GM23338 (cell line): ENCODE data around the gene ZER1. TPM values are rescaled to one million over a fixed set of nuclear protein-coding genes. Genes with fewer than 3 reads are reported as not detected.

Source experiments
- ATAC-seq: fragments of 200-7000 bp; cut with Tn5 transposase; 3 replicates; pipeline ENCODE4 v1.9.1; 2020
- DNase-seq: peaks from one replicate; pipeline ENCODE4 v3.0.0-alpha.2; 2015; ENCODE audit warnings: low spot score
- H2AFZ ChIP-seq: fragments of 200-600 bp; sonication (generic); 2 replicates; pipeline ENCODE4 v1.8.0; 2016; ENCODE audit warnings: antibody characterized with exemption, mild to moderate bottlenecking, moderate library complexity
- H3F3A ChIP-seq: fragments of 200-600 bp; sonication (generic); replicated peaks from 2 replicates; pipeline ENCODE4 v1.8.0; 2017; ENCODE audit warnings: antibody characterized with exemption, mixed run types, low read depth
- H3K27ac ChIP-seq: fragments of 200-600 bp; sonication (generic); 2 replicates; pipeline ENCODE4 v1.6.1; 2016; ENCODE audit warnings: low read depth
- H3K27me3 ChIP-seq: fragments of 200-600 bp; sonication (generic); 2 replicates; pipeline ENCODE4 v1.8.0; 2016; ENCODE audit warnings: mild to moderate bottlenecking, mixed run types, moderate library complexity; ENCODE audit not compliant: insufficient read depth
- H3K36me3 ChIP-seq: fragments of 200-600 bp; sonication (generic); 2 replicates; pipeline ENCODE4 v1.8.0; 2016; ENCODE audit warnings: mild to moderate bottlenecking; ENCODE audit not compliant: insufficient read depth
- H3K4me1 ChIP-seq: fragments of 200-600 bp; sonication (generic); 2 replicates; pipeline ENCODE4 v1.8.0; 2016; ENCODE audit warnings: mild to moderate bottlenecking, moderate library complexity; ENCODE audit not compliant: insufficient read depth
- H3K4me2 ChIP-seq: fragments of 200-600 bp; sonication (generic); 2 replicates; pipeline ENCODE4 v1.7.1; 2017; ENCODE audit warnings: mixed run types
- H3K4me3 ChIP-seq: fragments of 200-600 bp; sonication (generic); 2 replicates; pipeline ENCODE4 v1.6.1; 2016; ENCODE audit warnings: mixed run types
- H3K79me2 ChIP-seq: fragments of 200-600 bp; sonication (generic); replicated peaks from 2 replicates; pipeline ENCODE4 v1.8.0; 2017; ENCODE audit warnings: mild to moderate bottlenecking; ENCODE audit not compliant: insufficient read depth
- H3K9me2 ChIP-seq: fragments of 200-600 bp; sonication (generic); 2 replicates; pipeline ENCODE4 v1.8.0; 2017; ENCODE audit not compliant: insufficient read depth
- H4K20me1 ChIP-seq: fragments of 200-600 bp; sonication (generic); replicated peaks from 2 replicates; pipeline ENCODE4 v1.8.0; 2017; ENCODE audit warnings: mild to moderate bottlenecking; ENCODE audit not compliant: insufficient read depth
- H3K27ac Mint-ChIP-seq: 2 replicates; pipeline ENCODE4 v1.8.0; 2020; ENCODE audit warnings: inconsistent platforms, mild to moderate bottlenecking, moderate library complexity, mixed read lengths
- H3K27me3 Mint-ChIP-seq: 3 replicates; pipeline ENCODE4 v1.8.0; 2022; ENCODE audit warnings: low read depth, mild to moderate bottlenecking, moderate library complexity, mixed read lengths, inconsistent platforms; ENCODE audit not compliant: insufficient read depth, poor library complexity
- H3K36me3 Mint-ChIP-seq: 3 replicates; pipeline ENCODE4 v1.8.0; 2021; ENCODE audit warnings: low read depth, mild to moderate bottlenecking, inconsistent platforms, moderate library complexity, mixed read lengths
- H3K4me1 Mint-ChIP-seq: 3 replicates; pipeline ENCODE4 v1.8.0; 2020; ENCODE audit warnings: mild to moderate bottlenecking, inconsistent platforms, mixed read lengths
- H3K4me3 Mint-ChIP-seq: 3 replicates; pipeline ENCODE4 v1.8.0; 2021; ENCODE audit warnings: moderate library complexity, mild to moderate bottlenecking, inconsistent platforms, mixed read lengths
- H3K9me3 Mint-ChIP-seq: 3 replicates; pipeline ENCODE4 v1.8.0; 2020; ENCODE audit warnings: moderate library complexity, mild to moderate bottlenecking, inconsistent platforms, mixed read lengths
- CREB1 ChIP-seq: fragments of 250-450 bp; sonication (Bioruptor Pico); IDR thresholded peaks from 2 replicates; pipeline ENCODE4 v1.5.0; 2020; ENCODE audit warnings: low read depth, mild to moderate bottlenecking, moderate library complexity
- EZH2 ChIP-seq: fragments of 200-600 bp; sonication (generic); IDR thresholded peaks from one replicate; pipeline ENCODE4 v1.8.0; 2017; ENCODE audit warnings: antibody characterized with exemption, mild to moderate bottlenecking, low read depth; ENCODE audit not compliant: unreplicated experiment
- EZH2phosphoT487 ChIP-seq: fragments of 200-600 bp; sonication (generic); IDR thresholded peaks from one replicate; pipeline ENCODE4 v1.8.1; 2018; ENCODE audit warnings: antibody characterized with exemption; ENCODE audit not compliant: unreplicated experiment
- JUNB ChIP-seq: IDR thresholded peaks from one replicate; pipeline ENCODE4 v1.6.1; 2016; ENCODE audit warnings: antibody characterized with exemption; ENCODE audit not compliant: unreplicated experiment
- NANOG ChIP-seq: IDR thresholded peaks from 2 replicates; pipeline ENCODE4 v1.6.1; 2016; ENCODE audit warnings: antibody characterized with exemption, borderline replicate concordance
- POLR2AphosphoS5 ChIP-seq: IDR thresholded peaks from 2 replicates; pipeline ENCODE4 v1.6.1; 2016; ENCODE audit warnings: antibody characterized with exemption, low read depth
- STAT1 ChIP-seq: IDR thresholded peaks from one replicate; pipeline ENCODE4 v1.6.1; 2016; ENCODE audit warnings: antibody characterized with exemption; ENCODE audit not compliant: unreplicated experiment
- ZNF114 ChIP-seq: fragments of 250-450 bp; sonication (Bioruptor Pico); IDR thresholded peaks from 2 replicates; pipeline ENCODE4 v1.5.0; 2020; ENCODE audit warnings: mild to moderate bottlenecking, moderate library complexity
- ZNF331 ChIP-seq: fragments of 250-450 bp; sonication (Bioruptor Pico); IDR thresholded peaks from 2 replicates; pipeline ENCODE4 v1.5.0; 2020; ENCODE audit warnings: low read depth, mild to moderate bottlenecking, moderate library complexity
- polyA plus RNA-seq: library from polyadenylated mRNA; unstranded; fragments of >200 nt; fragmentation: Nextera tagmentation; extraction: Ambion mirVana; gene quantifications from 2 replicates; pipeline ENCODE4 v1.2.1, GENCODE V29; 2016
- total RNA-seq: library from RNA; depleted of rRNA; stranded (reverse); fragments of >200 nt; shearing (Covaris generic); gene quantifications from 2 replicates; pipeline ENCODE4 v1.2.3, GENCODE V29; 2014
- TF ChIP-seq, protein P1 (sequence below): fragments of 250-450 bp; sonication (Bioruptor Pico); IDR thresholded peaks from 2 replicates; pipeline ENCODE4 v1.5.0; 2020; ENCODE audit warnings: mild to moderate bottlenecking, moderate library complexity
- TF ChIP-seq, protein P2 (sequence below): IDR thresholded peaks from 2 replicates; pipeline ENCODE4 v1.6.1; 2016; ENCODE audit warnings: antibody characterized with exemption
- TF ChIP-seq, protein P3 (sequence below): IDR thresholded peaks from one replicate; pipeline ENCODE4 v1.6.1; 2018; ENCODE audit warnings: antibody characterized with exemption; ENCODE audit not compliant: unreplicated experiment
- TF ChIP-seq, protein P4 (sequence below), 2 experiments: fragments of 200-600 bp in 1 of 2; sonication (generic) in 1 of 2; conservative IDR thresholded peaks; 2 replicates each; pipeline versions ENCODE4 v1.5.1 to v1.6.1; 2016 to 2017; ENCODE audit warnings: antibody characterized with exemption in 2 of 2, low read depth in 2 of 2, mild to moderate bottlenecking in 2 of 2, moderate library complexity in 1 of 2

The ZER1 gene
- total and polyA plus RNA-seq, 2 experiments from 2014 or later = 7.0 to 23.9 TPM

DNA sequence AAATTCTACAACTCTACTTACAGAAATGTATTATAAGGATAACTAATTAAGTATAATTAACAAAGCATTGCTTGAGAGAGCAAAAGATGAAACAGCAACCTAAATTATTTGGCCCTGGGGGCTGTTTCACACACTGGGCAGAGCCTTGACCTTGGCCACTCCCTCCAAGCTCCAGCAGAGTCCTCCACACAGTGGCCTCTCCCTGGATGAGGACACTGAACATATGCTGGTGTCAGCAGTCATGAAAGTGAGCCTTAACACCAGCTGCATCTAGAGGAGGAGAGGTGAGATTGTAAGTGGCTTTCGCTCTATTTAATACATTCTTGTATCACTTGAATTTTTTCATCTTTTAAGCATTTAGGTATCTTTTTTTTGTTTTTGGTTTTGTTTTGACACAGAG is 24.5 kb downstream of the ZER1 start:
- H3K4me1 ChIP-seq = no peaks in the 10 kb centered on the region
- H3K4me1 Mint-ChIP-seq = no peaks in the 10 kb centered on the region
- H3K27ac ChIP-seq = no peak overlapping the region
- no peak for ATAC-seq
- H3K9me3 Mint-ChIP-seq = no peaks in the 10 kb centered on the region
- TF ChIP-seq, protein P1, sequence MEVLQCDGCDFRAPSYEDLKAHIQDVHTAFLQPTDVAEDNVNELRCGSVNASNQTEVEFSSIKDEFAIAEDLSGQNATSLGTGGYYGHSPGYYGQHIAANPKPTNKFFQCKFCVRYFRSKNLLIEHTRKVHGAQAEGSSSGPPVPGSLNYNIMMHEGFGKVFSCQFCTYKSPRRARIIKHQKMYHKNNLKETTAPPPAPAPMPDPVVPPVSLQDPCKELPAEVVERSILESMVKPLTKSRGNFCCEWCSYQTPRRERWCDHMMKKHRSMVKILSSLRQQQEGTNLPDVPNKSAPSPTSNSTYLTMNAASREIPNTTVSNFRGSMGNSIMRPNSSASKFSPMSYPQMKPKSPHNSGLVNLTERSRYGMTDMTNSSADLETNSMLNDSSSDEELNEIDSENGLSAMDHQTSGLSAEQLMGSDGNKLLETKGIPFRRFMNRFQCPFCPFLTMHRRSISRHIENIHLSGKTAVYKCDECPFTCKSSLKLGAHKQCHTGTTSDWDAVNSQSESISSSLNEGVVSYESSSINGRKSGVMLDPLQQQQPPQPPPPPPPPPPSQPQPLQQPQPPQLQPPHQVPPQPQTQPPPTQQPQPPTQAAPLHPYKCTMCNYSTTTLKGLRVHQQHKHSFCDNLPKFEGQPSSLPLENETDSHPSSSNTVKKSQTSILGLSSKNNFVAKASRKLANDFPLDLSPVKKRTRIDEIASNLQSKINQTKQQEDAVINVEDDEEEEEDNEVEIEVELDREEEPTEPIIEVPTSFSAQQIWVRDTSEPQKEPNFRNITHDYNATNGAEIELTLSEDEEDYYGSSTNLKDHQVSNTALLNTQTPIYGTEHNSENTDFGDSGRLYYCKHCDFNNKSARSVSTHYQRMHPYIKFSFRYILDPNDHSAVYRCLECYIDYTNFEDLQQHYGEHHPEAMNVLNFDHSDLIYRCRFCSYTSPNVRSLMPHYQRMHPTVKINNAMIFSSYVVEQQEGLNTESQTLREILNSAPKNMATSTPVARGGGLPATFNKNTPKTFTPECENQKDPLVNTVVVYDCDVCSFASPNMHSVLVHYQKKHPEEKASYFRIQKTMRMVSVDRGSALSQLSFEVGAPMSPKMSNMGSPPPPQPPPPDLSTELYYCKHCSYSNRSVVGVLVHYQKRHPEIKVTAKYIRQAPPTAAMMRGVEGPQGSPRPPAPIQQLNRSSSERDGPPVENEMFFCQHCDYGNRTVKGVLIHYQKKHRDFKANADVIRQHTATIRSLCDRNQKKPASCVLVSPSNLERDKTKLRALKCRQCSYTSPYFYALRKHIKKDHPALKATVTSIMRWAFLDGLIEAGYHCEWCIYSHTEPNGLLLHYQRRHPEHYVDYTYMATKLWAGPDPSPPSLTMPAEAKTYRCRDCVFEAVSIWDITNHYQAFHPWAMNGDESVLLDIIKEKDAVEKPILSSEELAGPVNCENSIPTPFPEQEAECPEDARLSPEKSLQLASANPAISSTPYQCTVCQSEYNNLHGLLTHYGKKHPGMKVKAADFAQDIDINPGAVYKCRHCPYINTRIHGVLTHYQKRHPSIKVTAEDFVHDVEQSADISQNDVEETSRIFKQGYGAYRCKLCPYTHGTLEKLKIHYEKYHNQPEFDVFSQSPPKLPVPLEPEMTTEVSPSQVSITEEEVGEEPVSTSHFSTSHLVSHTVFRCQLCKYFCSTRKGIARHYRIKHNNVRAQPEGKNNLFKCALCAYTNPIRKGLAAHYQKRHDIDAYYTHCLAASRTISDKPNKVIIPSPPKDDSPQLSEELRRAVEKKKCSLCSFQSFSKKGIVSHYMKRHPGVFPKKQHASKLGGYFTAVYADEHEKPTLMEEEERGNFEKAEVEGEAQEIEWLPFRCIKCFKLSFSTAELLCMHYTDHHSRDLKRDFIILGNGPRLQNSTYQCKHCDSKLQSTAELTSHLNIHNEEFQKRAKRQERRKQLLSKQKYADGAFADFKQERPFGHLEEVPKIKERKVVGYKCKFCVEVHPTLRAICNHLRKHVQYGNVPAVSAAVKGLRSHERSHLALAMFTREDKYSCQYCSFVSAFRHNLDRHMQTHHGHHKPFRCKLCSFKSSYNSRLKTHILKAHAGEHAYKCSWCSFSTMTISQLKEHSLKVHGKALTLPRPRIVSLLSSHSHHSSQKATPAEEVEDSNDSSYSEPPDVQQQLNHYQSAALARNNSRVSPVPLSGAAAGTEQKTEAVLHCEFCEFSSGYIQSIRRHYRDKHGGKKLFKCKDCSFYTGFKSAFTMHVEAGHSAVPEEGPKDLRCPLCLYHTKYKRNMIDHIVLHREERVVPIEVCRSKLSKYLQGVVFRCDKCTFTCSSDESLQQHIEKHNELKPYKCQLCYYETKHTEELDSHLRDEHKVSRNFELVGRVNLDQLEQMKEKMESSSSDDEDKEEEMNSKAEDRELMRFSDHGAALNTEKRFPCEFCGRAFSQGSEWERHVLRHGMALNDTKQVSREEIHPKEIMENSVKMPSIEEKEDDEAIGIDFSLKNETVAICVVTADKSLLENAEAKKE (CRISPR knock-in tag) = no peak
- no peak for TF ChIP-seq ZNF331 (CRISPR knock-in tag)
- TF ChIP-seq, protein P2, sequence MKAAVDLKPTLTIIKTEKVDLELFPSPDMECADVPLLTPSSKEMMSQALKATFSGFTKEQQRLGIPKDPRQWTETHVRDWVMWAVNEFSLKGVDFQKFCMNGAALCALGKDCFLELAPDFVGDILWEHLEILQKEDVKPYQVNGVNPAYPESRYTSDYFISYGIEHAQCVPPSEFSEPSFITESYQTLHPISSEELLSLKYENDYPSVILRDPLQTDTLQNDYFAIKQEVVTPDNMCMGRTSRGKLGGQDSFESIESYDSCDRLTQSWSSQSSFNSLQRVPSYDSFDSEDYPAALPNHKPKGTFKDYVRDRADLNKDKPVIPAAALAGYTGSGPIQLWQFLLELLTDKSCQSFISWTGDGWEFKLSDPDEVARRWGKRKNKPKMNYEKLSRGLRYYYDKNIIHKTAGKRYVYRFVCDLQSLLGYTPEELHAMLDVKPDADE = no peak
- no peak for TF ChIP-seq CREB1 (CRISPR knock-in tag)
- TF ChIP-seq JUNB = no peak
- no peak for TF ChIP-seq EZH2phosphoT487
- no peak for TF ChIP-seq NANOG
- TF ChIP-seq, protein P3, sequence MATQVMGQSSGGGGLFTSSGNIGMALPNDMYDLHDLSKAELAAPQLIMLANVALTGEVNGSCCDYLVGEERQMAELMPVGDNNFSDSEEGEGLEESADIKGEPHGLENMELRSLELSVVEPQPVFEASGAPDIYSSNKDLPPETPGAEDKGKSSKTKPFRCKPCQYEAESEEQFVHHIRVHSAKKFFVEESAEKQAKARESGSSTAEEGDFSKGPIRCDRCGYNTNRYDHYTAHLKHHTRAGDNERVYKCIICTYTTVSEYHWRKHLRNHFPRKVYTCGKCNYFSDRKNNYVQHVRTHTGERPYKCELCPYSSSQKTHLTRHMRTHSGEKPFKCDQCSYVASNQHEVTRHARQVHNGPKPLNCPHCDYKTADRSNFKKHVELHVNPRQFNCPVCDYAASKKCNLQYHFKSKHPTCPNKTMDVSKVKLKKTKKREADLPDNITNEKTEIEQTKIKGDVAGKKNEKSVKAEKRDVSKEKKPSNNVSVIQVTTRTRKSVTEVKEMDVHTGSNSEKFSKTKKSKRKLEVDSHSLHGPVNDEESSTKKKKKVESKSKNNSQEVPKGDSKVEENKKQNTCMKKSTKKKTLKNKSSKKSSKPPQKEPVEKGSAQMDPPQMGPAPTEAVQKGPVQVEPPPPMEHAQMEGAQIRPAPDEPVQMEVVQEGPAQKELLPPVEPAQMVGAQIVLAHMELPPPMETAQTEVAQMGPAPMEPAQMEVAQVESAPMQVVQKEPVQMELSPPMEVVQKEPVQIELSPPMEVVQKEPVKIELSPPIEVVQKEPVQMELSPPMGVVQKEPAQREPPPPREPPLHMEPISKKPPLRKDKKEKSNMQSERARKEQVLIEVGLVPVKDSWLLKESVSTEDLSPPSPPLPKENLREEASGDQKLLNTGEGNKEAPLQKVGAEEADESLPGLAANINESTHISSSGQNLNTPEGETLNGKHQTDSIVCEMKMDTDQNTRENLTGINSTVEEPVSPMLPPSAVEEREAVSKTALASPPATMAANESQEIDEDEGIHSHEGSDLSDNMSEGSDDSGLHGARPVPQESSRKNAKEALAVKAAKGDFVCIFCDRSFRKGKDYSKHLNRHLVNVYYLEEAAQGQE = no peak
- TF ChIP-seq EZH2 = no peak
- no peak for TF ChIP-seq ZNF114
- TF ChIP-seq POLR2AphosphoS5 = no peak
- TF ChIP-seq, protein P4, sequence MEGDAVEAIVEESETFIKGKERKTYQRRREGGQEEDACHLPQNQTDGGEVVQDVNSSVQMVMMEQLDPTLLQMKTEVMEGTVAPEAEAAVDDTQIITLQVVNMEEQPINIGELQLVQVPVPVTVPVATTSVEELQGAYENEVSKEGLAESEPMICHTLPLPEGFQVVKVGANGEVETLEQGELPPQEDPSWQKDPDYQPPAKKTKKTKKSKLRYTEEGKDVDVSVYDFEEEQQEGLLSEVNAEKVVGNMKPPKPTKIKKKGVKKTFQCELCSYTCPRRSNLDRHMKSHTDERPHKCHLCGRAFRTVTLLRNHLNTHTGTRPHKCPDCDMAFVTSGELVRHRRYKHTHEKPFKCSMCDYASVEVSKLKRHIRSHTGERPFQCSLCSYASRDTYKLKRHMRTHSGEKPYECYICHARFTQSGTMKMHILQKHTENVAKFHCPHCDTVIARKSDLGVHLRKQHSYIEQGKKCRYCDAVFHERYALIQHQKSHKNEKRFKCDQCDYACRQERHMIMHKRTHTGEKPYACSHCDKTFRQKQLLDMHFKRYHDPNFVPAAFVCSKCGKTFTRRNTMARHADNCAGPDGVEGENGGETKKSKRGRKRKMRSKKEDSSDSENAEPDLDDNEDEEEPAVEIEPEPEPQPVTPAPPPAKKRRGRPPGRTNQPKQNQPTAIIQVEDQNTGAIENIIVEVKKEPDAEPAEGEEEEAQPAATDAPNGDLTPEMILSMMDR (conservative IDR thresholded peaks at IDR 0.05; ENCODE audit: low read depth in 2 of 2) = no peak
- no peak for TF ChIP-seq STAT1
- H4K20me1 ChIP-seq = no peaks in the 10 kb centered on the region
- H3K36me3 ChIP-seq = no peaks in the 10 kb centered on the region
- H3K36me3 Mint-ChIP-seq = no peaks in the 10 kb centered on the region
- no peaks in the 10 kb centered on the region for H3K79me2 ChIP-seq
- H3K27me3 ChIP-seq = no peaks in the 10 kb centered on the region
- no peak overlapping the region for H3K4me3 Mint-ChIP-seq
- peaks cover 5% of the 10 kb centered on the region for H3K27me3 Mint-ChIP-seq
- H3K27ac Mint-ChIP-seq = no peak overlapping the region
- H3K4me3 ChIP-seq = no peak overlapping the region
- no peaks in the 10 kb centered on the region for H3K9me2 ChIP-seq
- no peak overlapping the region for H2AFZ ChIP-seq
- H3F3A ChIP-seq = no peaks in the 10 kb centered on the region
- no peak overlapping the region for H3K4me2 ChIP-seq
- no peak for DNase-seq
